ENCODE data around the gene SLC19A1.
"Not testable (repeated sequence)": the region's sequence is repeated elsewhere in the genome, so short reads cannot be mapped to it uniquely, and the experiment has no call there.

Gene SLC19A1

GRCh38 chr21:45503226-45503625 lies 39.0 kb downstream of the SLC19A1 start:
- DNase-seq, result not testable (repeated sequence)

DNA sequence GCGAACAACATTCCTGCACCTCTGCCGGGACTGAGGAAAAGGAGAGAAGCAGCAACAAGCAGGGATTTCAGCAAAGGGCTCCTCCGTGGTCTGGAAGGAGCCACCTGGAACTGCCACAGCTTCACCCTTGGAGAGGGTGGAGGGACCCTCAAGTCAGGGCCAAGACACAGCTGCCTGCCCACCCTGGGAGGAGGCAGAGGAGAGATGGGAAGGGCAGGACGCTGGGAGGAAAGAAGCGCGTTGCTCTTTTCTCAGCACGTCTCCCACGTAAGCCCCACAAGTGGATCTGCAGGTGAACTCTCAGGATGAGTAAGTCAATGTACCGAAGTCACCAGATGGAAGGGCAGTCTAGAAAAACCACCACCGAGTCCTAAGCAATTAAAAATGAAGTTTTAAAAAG lies 39.6 kb downstream of the SLC19A1 start:
- DNase-seq, result no peak

DNA sequence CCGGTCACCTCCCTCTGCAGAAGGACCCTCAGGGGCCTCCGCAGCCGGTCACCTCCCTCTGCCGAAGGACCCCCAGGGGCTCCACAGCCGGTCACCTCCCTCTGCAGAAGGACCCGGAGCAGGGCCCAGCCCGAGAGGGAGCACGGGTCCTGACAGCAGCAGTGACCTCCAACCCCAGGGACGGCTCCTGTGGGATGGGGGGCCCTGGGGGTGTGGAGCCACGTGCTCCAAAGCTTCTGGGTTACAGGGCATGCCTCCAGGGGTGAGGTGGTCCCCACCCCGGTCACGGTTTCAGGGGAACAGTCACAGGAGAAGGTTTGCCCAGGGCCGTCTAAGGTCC lies 40.3 kb downstream of the SLC19A1 start:
- no peak for DNase-seq

GRCh38 chr21:45501081-45502005 lies 40.9 kb downstream of the SLC19A1 start:
- DNase-seq, result not testable (repeated sequence)

DNA sequence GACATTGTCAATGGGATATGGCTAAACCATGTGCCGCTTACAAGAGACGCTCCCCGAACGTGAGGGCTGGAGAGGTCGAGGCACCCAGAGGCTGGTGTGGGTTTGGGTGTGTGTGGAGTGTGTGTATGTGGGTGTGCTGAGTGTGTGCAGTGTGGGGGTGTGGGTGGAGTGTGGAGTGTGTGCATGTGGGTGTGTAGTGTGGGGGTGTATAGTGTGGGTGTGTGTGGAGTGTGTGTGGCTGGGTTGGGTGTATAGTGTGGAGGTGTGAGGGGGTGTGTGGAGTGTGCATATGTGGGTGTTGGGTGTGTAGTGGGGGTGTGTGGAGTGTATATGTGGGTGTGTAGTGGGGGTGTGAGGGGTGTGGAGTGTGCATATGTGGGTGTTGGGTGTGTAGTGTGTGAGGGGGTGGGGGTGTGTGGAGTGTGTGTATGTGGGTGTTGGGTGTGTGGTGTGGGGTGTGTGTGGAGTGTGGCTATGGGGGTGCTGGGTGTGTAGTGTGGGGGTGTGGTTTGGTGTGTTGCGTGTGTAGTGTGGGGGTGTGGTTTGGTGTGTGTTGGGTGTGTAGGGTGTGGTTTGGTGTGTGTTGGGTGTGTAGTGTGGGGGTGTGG lies 42.2 kb downstream of the SLC19A1 start:
- DNase-seq, result no peak

GRCh38 chr21:45499201-45499750 lies 43.0 kb downstream of the SLC19A1 start:
- DNase-seq, result no peak

- DNase-seq, result no peak
Measured at GRCh38 chr21:45498646-45499000, 43.6 kb downstream of the SLC19A1 start.

DNA sequence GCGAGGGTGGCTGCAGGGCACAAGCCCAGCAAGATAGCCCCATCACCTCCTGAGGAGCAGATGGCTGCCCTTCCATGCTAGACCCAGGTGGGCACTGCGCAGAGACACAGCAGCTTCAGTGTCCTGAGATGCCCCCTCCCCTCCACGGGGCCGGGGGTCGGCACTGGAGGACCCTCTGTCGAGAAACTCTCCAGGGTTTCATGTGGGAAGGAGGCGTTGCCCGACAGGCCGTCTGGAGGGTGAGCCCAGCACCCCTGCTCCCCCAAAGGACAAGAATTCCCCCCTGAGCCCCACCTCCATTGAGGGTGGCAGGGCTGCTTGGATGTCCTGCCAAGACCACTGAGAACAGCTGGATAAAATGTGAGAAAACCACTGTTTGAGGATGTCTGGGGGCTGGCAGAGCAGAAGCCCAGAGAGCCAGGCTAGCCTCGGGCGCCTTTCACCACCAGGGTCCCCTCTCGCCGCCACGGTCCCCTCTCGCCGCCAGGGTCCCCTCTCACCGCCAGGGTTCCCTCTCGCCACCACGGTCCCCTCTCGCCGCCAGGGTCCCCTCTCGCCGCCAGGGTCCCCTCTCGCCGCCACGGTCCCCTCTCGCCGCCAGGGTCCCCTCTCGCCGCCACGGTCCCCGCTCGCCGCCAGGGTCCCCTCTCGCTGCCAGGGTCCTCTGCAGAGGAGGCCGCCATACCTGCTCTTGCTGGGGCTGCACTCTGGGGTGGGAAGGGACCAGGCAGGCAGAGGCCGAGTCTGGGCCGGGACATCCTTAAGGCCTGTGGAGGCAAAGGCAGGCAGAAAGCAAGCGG lies 44.2 kb downstream of the SLC19A1 start:
- DNase-seq, result no peak

GRCh38 chr21:45496968-45497845 lies 45.0 kb downstream of the SLC19A1 start:
- no peak for DNase-seq

- no peak for DNase-seq
Measured at GRCh38 chr21:45496151-45496967, 45.9 kb downstream of the SLC19A1 start.

GRCh38 chr21:45494851-45495680 lies 47.2 kb downstream of the SLC19A1 start:
- no peak for DNase-seq

GRCh38 chr21:45494135-45494850 lies 47.9 kb downstream of the SLC19A1 start:
- DNase-seq, result no peak

DNA sequence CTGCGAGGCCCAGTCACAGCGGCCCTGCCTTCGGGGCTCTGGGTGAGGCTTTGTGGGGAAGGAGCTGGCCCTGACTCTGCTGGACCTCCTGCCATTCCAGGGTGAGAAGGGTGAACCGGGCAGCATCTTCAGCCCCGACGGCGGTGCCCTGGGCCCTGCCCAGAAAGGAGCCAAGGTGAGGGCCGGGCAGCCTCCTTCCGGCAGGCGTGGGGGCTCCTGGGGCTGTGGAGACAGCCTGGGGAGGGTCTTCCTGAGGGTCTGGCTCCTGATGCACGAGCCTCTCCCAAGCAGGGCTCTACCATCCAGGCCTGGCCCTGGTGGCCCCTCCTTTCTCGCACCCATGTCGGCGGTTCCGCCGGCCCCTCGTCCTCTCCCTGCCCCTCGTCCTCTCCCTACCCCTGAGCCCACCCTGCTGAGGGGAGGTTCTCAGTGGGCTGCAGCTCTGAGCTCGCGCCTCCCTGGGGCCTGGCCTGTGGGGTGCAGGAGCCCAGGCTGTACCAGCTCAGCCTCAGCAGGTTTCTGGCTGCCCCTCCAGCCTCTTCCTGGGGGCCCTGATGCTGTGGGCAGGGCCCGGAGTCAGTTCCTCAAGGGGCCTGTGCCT lies 48.7 kb downstream of the SLC19A1 start:
- no peak for DNase-seq

- no peak for DNase-seq
Measured at GRCh38 chr21:45492765-45493164, 49.5 kb downstream of the SLC19A1 start.

- DNase-seq, result no peak
Measured at GRCh38 chr21:45491623-45492022, 50.6 kb downstream of the SLC19A1 start.

- DNase-seq, result no peak
Measured at GRCh38 chr21:45491056-45491455, 51.2 kb downstream of the SLC19A1 start.

GRCh38 chr21:45490049-45490731 lies 52.0 kb downstream of the SLC19A1 start:
- DNase-seq, result no peak

- no peak for DNase-seq
Measured at GRCh38 chr21:45489722-45489982, 52.6 kb downstream of the SLC19A1 start.

Data from 8988T (cell line).